Progenitor cell of endocrine pancreas (in vitro differentiated cells): Measurements from ENCODE around the gene C20orf144. TPM values are rescaled to one million over a fixed set of nuclear protein-coding genes. Genes with fewer than 3 reads are reported as not detected.

ENCODE experiments used
- DNase-seq: peaks from one replicate; pipeline ENCODE4 v3.0.0; 2021; ENCODE audit warnings: low spot score; ENCODE audit not compliant: unreplicated experiment
- H3K27ac Mint-ChIP-seq: 2 replicates; pipeline ENCODE4 v1.8.0; 2021; ENCODE audit warnings: mild to moderate bottlenecking, moderate library complexity, mixed read lengths
- H3K27me3 Mint-ChIP-seq: 2 replicates; pipeline ENCODE4 v1.8.0; 2021; ENCODE audit warnings: mixed read lengths
- H3K36me3 Mint-ChIP-seq: 2 replicates; pipeline ENCODE4 v1.8.0; 2022; ENCODE audit warnings: mixed read lengths; ENCODE audit not compliant: insufficient read depth
- H3K4me1 Mint-ChIP-seq: 2 replicates; pipeline ENCODE4 v1.8.0; 2021; ENCODE audit warnings: low read depth, mixed read lengths
- H3K4me3 Mint-ChIP-seq: 2 replicates; pipeline ENCODE4 v1.8.0; 2021; ENCODE audit warnings: low read depth, mild to moderate bottlenecking, moderate library complexity, mixed read lengths
- H3K9me3 Mint-ChIP-seq: 2 replicates; pipeline ENCODE4 v1.8.0; 2021; ENCODE audit warnings: low read depth, mixed read lengths
- total RNA-seq: library from RNA; stranded (reverse); gene quantifications from 2 replicates; pipeline ENCODE4 v1.2.1, GENCODE V29; 2021
- TF ChIP-seq, protein P1 (sequence below): fragments of 200-600 bp; sonication (generic); IDR thresholded peaks from one replicate; pipeline ENCODE4 v1.5.0; 2021; ENCODE audit warnings: antibody characterized with exemption, mild to moderate bottlenecking; ENCODE audit not compliant: unreplicated experiment

The C20orf144 gene
- total RNA-seq, 1 donor from 2014 or later, result not detected

DNA sequence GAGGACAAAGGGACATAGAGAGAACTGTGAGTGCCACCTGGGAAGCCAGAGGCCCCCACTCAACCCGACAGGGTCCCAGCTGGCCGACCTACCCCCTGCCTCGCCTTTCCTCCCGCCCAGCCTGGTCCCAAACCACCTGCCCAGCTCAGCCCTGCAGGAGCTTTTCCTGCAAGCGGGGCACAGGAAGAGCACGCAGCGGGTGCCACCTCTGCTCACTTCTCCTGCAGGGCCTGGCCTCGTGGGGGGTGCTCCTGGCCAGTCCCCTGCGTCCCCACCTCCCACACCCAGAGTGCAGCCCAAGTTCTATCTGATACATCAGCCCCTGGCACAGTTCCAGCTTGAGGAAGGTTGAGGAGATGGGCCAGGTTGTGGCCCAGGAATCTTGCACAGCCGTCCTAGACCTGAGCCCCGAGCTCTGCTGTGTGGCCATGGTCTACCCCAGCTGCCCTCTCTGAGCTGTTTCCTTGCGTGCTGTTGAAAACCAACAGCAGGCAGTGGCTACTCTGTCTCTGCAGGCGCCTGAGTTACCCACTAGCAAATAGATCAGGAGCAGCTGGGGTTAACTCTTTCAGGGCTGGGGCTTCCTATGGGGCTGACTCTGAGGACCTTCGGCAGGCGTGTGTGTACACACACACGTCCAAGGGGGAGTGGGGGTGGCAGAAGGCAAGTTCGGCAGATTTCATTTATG lies 10.4 kb downstream of the C20orf144 start:
- Mint-ChIP-seq H3K27me3 (peaks cover 3% of the 10 kb centered on the region), H3K4me3 (peak overlapping the region; percentile 87), H3K36me3 (peaks cover 16% of the 10 kb centered on the region), H3K9me3 (no peaks in the 10 kb centered on the region), H3K27ac (peak overlapping the region; percentile 11), H3K4me1 (peaks cover 29% of the 10 kb centered on the region)
- no peak for DNase-seq
- TF ChIP-seq, protein P1, sequence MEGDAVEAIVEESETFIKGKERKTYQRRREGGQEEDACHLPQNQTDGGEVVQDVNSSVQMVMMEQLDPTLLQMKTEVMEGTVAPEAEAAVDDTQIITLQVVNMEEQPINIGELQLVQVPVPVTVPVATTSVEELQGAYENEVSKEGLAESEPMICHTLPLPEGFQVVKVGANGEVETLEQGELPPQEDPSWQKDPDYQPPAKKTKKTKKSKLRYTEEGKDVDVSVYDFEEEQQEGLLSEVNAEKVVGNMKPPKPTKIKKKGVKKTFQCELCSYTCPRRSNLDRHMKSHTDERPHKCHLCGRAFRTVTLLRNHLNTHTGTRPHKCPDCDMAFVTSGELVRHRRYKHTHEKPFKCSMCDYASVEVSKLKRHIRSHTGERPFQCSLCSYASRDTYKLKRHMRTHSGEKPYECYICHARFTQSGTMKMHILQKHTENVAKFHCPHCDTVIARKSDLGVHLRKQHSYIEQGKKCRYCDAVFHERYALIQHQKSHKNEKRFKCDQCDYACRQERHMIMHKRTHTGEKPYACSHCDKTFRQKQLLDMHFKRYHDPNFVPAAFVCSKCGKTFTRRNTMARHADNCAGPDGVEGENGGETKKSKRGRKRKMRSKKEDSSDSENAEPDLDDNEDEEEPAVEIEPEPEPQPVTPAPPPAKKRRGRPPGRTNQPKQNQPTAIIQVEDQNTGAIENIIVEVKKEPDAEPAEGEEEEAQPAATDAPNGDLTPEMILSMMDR, result no peak

DNA sequence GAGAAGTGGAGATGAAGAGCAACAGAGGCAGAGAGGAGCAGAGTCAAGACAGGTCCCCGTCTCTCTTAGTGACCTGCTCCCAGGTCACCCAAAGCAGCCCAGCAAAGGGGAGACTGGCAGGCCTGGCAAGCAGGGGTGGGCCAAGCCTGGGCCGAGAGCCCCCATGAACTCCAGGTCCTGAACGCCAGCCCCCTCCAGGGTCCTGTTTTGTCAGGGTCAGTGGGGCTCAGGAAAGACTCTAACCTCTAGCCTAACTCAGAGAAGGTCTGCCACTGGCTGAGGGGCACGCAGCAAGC lies 10.9 kb downstream of the C20orf144 start:
- H3K36me3 Mint-ChIP-seq, result peaks cover 19% of the 10 kb centered on the region
- no peak for DNase-seq

DNA sequence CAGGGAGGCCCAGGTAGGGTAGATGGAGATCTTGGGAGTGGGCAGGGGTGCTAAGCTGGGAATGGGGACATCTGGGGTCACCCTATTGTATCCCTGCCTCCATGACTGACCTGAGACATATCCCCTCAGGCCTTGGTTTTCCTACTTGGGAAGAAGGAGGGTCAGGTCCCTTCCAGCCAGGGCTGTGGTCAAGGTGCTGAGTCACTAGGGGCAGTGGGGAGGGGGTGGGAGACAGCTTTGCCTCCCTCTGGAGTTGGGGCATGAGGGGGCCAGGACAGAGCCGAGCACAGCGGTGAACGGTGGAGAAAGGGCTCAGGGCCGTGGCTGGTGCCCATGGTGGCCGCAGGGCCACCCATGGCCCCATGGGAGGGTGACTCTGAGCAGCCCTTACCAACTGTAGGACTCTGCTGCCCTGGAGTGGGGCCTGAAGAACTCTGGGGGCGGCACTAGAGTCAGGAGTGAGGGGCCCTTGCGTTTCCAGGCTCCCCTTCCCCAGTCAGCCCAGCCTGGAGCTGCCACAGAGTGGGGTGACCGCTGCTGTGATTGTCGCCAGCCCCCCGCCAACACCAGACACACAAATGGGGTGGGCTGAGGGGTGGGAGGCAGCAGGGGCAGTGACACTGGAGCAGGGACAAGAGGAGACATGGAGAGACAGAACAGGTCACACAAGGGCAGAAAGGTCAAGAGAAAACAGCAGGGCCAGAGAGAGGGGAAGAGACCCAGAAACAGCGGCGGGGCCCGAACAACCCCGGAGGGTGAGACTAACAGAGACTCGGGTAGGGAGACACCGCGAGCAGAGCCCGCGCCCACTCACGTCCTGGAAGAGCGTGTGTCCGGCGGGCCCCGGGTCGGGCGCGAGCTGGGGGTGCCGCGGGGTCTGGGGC lies 11.5 kb downstream of the C20orf144 start:
- H3K9me3 Mint-ChIP-seq, result no peaks in the 10 kb centered on the region
- DNase-seq, result no peak
- peaks cover 29% of the 10 kb centered on the region for H3K4me1 Mint-ChIP-seq
- peak overlapping the region; percentile 87 for H3K4me3 Mint-ChIP-seq
- H3K27me3 Mint-ChIP-seq, result peaks cover 3% of the 10 kb centered on the region
- peaks cover 15% of the 10 kb centered on the region for H3K36me3 Mint-ChIP-seq
- TF ChIP-seq, protein P1, result no peak
- H3K27ac Mint-ChIP-seq, result peak overlapping the region; percentile 71

More for the DNA sequence above, 10.9 kb downstream of the C20orf144 start:
- Mint-ChIP-seq H3K4me1 (peaks cover 29% of the 10 kb centered on the region), H3K27me3 (peaks cover 3% of the 10 kb centered on the region), H3K27ac (peak overlapping the region; percentile 71), H3K9me3 (no peaks in the 10 kb centered on the region), H3K4me3 (peak overlapping the region; percentile 87)
- TF ChIP-seq, protein P1, result no peak

DNA sequence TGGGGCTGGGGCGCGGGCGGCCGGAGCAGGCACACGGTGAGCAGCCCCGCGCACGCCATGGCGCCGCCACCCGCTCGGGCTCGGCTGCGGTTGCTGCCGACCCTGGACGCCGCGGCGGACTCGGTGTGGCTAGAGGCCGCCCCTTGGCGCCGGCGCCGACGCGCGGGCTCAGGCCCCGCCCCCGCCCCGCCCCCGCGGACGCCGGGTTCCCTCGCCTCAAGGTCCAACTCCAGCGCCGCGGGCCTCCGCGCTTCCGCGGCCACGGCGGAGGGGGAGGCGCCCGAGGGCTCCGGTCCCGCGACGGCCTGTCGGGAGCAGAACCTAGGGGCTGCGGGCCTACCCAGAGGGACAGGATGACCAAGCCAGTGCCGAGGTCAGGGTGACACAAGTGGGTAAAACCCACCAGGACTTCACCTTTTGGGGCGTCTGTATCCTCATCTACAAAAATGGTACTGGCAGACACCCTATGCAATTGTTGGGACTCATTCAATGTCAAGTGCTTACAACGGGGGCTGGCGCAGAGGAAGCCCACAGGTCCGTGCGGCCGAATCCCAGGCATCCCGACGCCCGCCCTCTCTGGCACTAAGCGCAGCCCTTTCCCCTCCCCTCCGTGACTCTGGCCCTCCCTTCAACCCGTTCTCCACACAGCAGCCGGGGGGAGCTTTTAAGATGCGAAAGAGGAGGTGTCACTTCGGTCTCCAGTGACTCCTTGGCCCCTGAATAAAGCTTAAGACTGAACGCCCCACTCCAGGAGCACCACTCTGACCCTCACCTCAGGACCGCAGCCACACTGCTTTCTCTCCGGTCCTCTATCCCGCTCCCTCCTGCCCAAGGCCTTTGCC lies 12.4 kb downstream of the C20orf144 start, which contains the start of gene NECAB3:
Gene NECAB3, minus strand, starts transcription at position 135 of the 842 bp plus-strand sequence. Its CDS starts 76 bp downstream, at position 59.
- TF ChIP-seq, protein P1, result peak; percentile 8
- H3K9me3 Mint-ChIP-seq, result no peaks in the 10 kb centered on the region
- H3K4me1 Mint-ChIP-seq, result peaks cover 29% of the 10 kb centered on the region
- peaks cover 15% of the 10 kb centered on the region for H3K36me3 Mint-ChIP-seq
- H3K4me3 Mint-ChIP-seq, result peak within 1 kb of the TSS; percentile 87
- DNase-seq, result peak; percentile 86
- H3K27ac Mint-ChIP-seq, result peak within 1 kb of the TSS; percentile 71
- H3K27me3 Mint-ChIP-seq, result peaks cover 3% of the 10 kb centered on the region
